GM21528 (cell line): ENCODE results near the gene NUP155.
"Not testable (repeated sequence)": the region's sequence is repeated elsewhere in the genome, so short reads cannot be mapped to it uniquely, and the experiment has no call there.

ENCODE experiments used
- ATAC-seq: cut with Tn5 transposase; IDR thresholded peaks from one replicate; pipeline ENCODE4 v1.9.1; 2021; ENCODE audit warnings: mild to moderate bottlenecking, moderate library complexity; ENCODE audit not compliant: unreplicated experiment, low FRiP score

The NUP155 gene

DNA sequence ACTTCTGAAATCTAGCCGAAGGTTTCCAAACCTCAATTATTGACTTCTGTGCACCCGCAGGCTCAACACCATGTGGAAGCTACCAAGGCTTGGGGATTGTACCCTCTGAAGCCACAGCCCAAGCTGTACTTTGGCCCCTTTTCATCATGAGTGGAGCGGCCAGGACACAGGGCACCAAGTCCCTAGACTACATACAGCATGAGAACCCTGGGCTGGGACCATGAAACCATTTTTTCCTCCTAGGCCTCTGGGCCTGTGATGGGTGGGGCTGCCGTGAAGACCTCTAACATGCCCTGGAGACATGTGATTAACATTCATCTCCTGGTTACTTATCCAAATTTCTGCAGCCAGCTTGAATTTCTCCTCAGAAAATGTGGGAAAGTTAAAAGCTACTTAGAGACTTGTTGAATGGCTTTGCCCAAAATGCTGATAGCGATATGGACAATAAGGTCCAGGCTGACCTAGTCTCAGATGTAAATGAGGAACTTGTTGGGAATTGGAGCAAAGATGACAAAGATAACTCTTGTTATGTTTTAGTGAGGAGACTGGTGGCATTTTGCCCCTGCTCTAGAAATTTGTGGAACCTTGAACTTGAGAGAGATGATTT lies 87.6 kb downstream of the NUP155 start:
- no peak for ATAC-seq

- ATAC-seq = no peak
Measured at GRCh38 chr5:37275511-37275910, 95.4 kb downstream of the NUP155 start.

DNA sequence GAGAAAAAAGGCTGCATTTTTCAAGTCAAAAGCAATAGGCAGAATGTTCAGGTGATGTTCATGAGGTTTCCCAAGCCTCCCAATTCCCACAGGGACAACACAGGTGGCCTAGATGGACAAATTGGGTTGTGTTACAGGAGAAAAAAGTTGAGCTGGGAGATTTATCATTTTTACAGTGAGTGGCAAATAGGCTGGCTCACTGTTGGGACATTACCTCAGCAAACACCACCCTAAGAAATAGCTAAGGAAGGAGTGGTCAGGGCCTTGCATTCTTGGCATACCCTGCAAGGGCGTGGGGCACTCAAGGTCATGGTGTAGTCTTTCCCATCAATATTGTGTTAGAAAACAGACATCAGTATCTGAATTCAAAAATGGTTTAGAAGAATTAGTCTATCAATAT lies 98.4 kb downstream of the NUP155 start:
- ATAC-seq = no peak

GRCh38 chr5:37268100-37268499 lies 102.8 kb downstream of the NUP155 start:
- ATAC-seq = not testable (repeated sequence)

- no peak for ATAC-seq
Measured at GRCh38 chr5:37255774-37256358, 115.0 kb downstream of the NUP155 start.

GRCh38 chr5:37254581-37254980 lies 116.3 kb downstream of the NUP155 start:
- no peak for ATAC-seq

DNA sequence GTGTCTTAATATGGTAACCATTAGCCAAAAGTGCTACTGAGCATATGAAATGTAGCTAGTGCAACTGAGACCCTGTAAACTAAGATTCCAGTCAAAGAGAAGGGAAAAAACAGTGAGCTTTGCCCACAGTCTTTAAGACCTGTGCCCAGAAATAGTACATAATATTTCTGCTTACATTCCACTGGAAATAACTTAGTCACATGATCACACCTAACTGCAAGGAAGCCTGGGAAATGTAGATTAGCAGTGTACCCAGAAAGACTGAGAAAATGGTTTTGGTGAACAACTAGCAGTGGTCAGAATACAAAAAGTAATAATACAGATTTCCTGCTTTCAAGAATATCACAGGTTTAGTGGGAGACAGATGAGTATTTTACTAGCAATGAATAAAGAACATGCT lies 119.2 kb downstream of the NUP155 start:
- ATAC-seq = no peak

GRCh38 chr5:37249815-37250164 lies 121.1 kb downstream of the NUP155 start:
- no peak for ATAC-seq

GRCh38 chr5:37248970-37249814 lies 121.7 kb downstream of the NUP155 start, which contains the start of gene CPLANE1:
Gene CPLANE1 (minus strand): TSS chr5:37249376. CDS start chr5:37247698, 1,678 bp downstream.
- peak; percentile 91 for ATAC-seq

- no peak for ATAC-seq
Measured at GRCh38 chr5:37248421-37248969, 122.4 kb downstream of the NUP155 start.

- ATAC-seq = no peak
Measured at GRCh38 chr5:37247496-37247895, 123.4 kb downstream of the NUP155 start.

DNA sequence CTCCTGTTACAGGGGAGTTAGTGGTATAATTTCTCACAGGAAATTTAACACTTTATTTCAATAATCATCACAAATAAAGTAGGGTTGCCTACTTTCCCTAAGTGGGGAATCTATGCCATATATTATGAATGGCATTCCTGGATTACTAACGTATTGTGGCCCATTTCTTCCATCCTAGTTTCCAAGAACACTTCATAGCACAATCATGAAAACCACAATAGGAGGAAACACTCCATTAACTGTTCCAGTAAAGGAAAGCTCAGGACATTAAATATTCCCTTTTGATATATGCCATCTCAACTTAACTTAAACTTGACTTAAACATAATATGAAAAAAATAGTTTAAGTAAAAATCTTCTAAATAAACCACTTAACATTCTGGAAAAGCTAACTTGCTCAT lies 123.9 kb downstream of the NUP155 start:
- no peak for ATAC-seq
